BJ (cell line): Measurements from ENCODE around the gene ASAP2. TPM values are rescaled to one million over a fixed set of nuclear protein-coding genes. Genes with fewer than 3 reads are reported as not detected.

ENCODE experiments used
- CTCF ChIA-PET: fragments of 350-600 bp; formaldehyde crosslinking; extraction: SDS; loops from one replicate; lab custom pipeline; 2021; ENCODE audit warnings: antibody characterized with exemption, inconsistent platforms; lab: Yijun Ruan, JAX
- POLR2A ChIA-PET: fragments of 300-600 bp; sonication (Branson Sonifier 250); formaldehyde crosslinking; extraction: SDS; loops from one replicate; lab custom pipeline; 2021; ENCODE audit warnings: antibody characterized with exemption; lab: Charles Lee
- DNase-seq: peaks from one replicate; pipeline ENCODE4 v3.0.0-alpha.2; 2011; ENCODE audit warnings: low read depth
- H3K27me3 ChIP-seq: 2 replicates; pipeline ENCODE4 v1.6.0; 2011; ENCODE audit warnings: low read length; ENCODE audit not compliant: control insufficient read depth, insufficient read depth
- H3K36me3 ChIP-seq: 2 replicates; pipeline ENCODE4 v1.5.1; 2011; ENCODE audit warnings: low read length; ENCODE audit not compliant: control insufficient read depth, insufficient read depth
- H3K4me3 ChIP-seq: 2 replicates; pipeline ENCODE4 v1.5.1; 2011; ENCODE audit warnings: low read depth, mild to moderate bottlenecking, control low read depth, low read length
- CTCF ChIP-seq: IDR thresholded peaks from 2 replicates; pipeline ENCODE4 v1.5.1; 2011; ENCODE audit warnings: low read depth, mild to moderate bottlenecking, control low read depth, inconsistent platforms, low read length, moderate library complexity; ENCODE audit not compliant: insufficient read depth
- polyA plus RNA-seq: library from polyadenylated mRNA; depleted of rRNA; stranded (reverse); fragments of >200 nt; gene quantifications from 2 replicates; pipeline ENCODE4 v1.2.3, GENCODE V29; 2011

The ASAP2 gene
- polyA plus RNA-seq, 1 experiment, result 14.1 TPM

GRCh38 chr2:9192712-9193111 lies 13.9 kb upstream of the ASAP2 start:
- ChIA-PET POLR2A (no interaction called here), CTCF (interaction anchor here (1.2 to 1.9 kb wide), 3 partner anchors 40 to 178 kb away, joined by 5 to 6 read pairs (median 6); no protein-coding TSS in a partner anchor)
- no peak for DNase-seq
- H3K4me3 ChIP-seq, result no peak overlapping the region
- H3K27me3 ChIP-seq, result no peaks in the 10 kb centered on the region
- no peak for TF ChIP-seq CTCF
- no peaks in the 10 kb centered on the region; the same call in 1 of the 2 replicates for H3K36me3 ChIP-seq

GRCh38 chr2:9194352-9194751 lies 12.3 kb upstream of the ASAP2 start:
- CTCF ChIA-PET, result interaction anchor here (0.6 to 1.9 kb wide), 3 partner anchors 12 to 51 kb away, joined by 4 to 6 read pairs (median 5); no protein-coding TSS in a partner anchor
- DNase-seq, result no peak
- no peak overlapping the region for H3K4me3 ChIP-seq
- TF ChIP-seq CTCF, result no peak
- POLR2A ChIA-PET, result no interaction called here
- H3K27me3 ChIP-seq, result no peaks in the 10 kb centered on the region
- H3K36me3 ChIP-seq, result no peaks in the 10 kb centered on the region; the same call in 1 of the 2 replicates

GRCh38 chr2:9196637-9197036 lies 10.0 kb upstream of the ASAP2 start:
- ChIA-PET POLR2A (no interaction called here), CTCF (no interaction called here)
- DNase-seq, result no peak
- Histone ChIP-seq H3K27me3 (no peaks in the 10 kb centered on the region), H3K4me3 (no peak overlapping the region), H3K36me3 (no peaks in the 10 kb centered on the region)
- no peak for TF ChIP-seq CTCF

- DNase-seq, result no peak
- Histone ChIP-seq H3K4me3 (no peak overlapping the region), H3K36me3 (no peaks in the 10 kb centered on the region), H3K27me3 (no peaks in the 10 kb centered on the region)
- CTCF ChIA-PET, result no interaction called here
- no peak for TF ChIP-seq CTCF
- POLR2A ChIA-PET, result no interaction called here
Observed at GRCh38 chr2:9197916-9198315, 8.7 kb upstream of the ASAP2 start.

- Histone ChIP-seq H3K36me3 (no peaks in the 10 kb centered on the region), H3K27me3 (no peaks in the 10 kb centered on the region), H3K4me3 (no peak overlapping the region)
- peak; percentile 39 for DNase-seq
- no peak for TF ChIP-seq CTCF
- POLR2A ChIA-PET, result no interaction called here
- CTCF ChIA-PET, result interaction anchor here (0.8 to 1.2 kb wide), 3 partner anchors 57 to 149 kb away, joined by 3 read pairs; no protein-coding TSS in a partner anchor
Observed at GRCh38 chr2:9199716-9200632, 6.6 kb upstream of the ASAP2 start.
